Breast epithelium (tissue), 3 donors: ENCODE results near the gene ATP6V0E2.
"Not testable (repeated sequence)": the region's sequence is repeated elsewhere in the genome, so short reads cannot be mapped to it uniquely, and the experiment has no call there.

Experiments used
- POLR2A ChIP-seq: fragments of 450-650 bp; IDR thresholded peaks from one replicate; pipeline ENCODE4 v1.6.1; 2016; ENCODE audit warnings: antibody characterized with exemption, mild to moderate bottlenecking, moderate library complexity
- TF ChIP-seq, protein P1 (sequence below), 3 donors: fragments of 450-650 bp; IDR thresholded peaks; one replicate each; pipeline ENCODE4 v1.5.1; 2016 to 2017; ENCODE audit warnings: antibody characterized with exemption in 3 of 3, mild to moderate bottlenecking in 3 of 3, moderate library complexity in 3 of 3

DNA sequence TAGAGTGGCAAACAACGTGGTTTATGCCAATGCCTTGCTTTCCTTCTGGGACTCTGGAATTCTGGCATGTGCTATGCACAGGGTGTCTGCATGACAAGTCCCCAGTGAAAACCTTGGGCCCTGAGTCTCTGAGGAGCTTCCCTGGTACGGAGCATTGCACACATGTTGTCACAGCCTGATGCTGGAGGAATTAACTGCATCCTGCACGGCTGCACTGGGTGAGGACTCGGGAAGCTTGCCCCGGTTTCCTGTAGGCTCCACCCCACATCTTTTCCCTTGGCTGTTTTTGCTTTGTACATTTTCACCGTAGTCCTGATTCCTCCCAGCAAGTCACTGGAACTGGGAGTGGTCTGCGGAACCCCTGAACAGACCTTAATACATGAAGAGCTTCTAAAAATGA, 52.6 kb downstream of the ATP6V0E2 start:
- TF ChIP-seq, protein P1, sequence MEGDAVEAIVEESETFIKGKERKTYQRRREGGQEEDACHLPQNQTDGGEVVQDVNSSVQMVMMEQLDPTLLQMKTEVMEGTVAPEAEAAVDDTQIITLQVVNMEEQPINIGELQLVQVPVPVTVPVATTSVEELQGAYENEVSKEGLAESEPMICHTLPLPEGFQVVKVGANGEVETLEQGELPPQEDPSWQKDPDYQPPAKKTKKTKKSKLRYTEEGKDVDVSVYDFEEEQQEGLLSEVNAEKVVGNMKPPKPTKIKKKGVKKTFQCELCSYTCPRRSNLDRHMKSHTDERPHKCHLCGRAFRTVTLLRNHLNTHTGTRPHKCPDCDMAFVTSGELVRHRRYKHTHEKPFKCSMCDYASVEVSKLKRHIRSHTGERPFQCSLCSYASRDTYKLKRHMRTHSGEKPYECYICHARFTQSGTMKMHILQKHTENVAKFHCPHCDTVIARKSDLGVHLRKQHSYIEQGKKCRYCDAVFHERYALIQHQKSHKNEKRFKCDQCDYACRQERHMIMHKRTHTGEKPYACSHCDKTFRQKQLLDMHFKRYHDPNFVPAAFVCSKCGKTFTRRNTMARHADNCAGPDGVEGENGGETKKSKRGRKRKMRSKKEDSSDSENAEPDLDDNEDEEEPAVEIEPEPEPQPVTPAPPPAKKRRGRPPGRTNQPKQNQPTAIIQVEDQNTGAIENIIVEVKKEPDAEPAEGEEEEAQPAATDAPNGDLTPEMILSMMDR (IDR thresholded peaks at IDR 0.05) = not testable (repeated sequence)
- not testable (repeated sequence) for TF ChIP-seq POLR2A
